DMS153 treated with DMSO at 0.1 percent for 48 hours (cell line): ENCODE data around the gene SASH1.
A peak's percentile ranks its signal among the peaks of the same experiment; 100 is the strongest.
"Not testable (repeated sequence)": the region's sequence is repeated elsewhere in the genome, so short reads cannot be mapped to it uniquely, and the experiment has no call there.

Source experiments
- DNase-seq: peaks from one replicate; lab custom pipeline; 2025; ENCODE audit not compliant: unreplicated experiment; lab: John Stamatoyannopoulos, UW

The SASH1 gene

DNA sequence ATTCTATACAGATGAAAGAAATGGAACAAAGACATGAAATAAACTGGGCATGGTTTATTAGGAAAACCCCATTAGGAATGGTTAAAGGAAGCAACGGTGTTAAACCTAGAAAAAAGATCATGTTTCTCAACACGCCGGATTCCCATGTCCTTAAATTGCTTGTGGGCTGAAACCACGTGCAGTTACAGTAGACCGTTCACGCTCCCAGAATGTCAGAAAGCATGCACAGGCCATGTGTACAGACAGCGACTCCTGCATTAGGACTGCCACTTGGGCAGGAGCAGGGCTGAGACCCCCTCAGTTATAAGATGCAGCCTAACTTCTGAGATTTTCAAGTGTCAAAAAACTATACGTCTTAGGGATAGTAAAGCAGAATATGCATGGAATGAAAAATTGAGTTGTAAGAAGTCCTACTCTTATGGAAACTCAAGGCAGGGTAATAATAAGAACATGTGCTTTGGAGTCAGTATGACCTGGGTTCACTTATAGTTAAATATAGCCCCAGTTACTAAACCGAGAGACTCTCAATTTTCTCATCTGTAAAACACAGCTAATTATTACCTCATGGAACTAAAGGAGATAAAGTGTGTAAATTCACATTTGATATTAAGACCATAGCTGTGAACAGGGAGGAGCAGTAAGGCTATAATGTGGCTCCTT is 230.2 kb downstream of the SASH1 start:
- no peak for DNase-seq

DNA sequence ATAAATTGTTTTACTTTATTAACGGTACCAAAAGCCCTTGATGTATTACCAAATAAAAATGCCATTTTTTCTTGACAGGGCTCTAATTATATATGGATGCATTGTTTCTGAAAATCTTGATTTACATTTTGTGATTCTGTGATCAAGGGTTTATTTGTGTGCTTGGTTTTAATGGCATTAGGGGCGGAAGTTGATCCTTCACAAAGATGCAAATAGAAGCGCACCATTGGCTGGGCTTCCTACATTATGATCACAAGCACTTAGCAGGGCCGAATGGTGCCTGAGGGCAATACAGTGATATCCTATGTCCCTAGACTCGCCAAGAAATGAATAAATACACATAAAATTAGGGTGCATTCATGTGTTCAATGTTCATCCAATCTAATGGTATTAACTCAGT is 231.3 kb downstream of the SASH1 start:
- no peak for DNase-seq

DNA sequence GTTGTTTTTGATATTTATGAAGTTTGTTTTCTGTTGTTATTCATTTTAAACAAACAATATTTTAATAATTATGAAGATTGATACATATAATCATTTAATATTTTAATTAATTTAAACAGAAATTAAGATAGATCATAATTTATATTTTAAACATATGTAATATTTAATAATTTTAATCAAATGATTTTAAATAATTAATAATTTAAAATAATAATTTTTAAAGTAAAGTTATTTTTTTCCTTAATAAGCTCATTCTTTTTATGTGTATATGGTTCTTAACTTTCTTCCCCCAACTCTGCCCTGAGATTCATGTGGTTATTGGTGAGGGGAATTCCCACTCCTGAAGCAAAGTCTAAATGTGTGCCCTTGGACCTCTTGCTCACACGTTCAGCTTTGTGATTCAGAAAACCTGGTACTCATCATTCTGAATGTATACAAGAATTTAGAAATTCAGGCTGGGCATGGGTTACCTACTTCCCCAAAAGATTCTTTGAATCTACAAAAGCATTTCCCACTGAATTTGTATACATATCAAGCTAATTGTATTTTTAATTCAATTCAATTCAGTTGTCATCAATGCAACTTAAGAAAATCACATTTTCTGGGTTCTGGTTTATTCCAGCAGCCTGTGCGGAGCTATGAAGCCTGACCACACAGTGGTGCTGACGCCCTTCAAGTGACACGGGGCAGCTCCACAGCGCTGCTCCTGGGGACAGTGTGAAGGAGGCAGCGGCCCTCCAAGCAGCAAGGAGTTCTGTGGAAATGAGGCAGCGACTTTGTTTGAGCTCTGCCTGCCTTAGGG is 235.2 kb downstream of the SASH1 start:
- peak; percentile 41 for DNase-seq

DNA sequence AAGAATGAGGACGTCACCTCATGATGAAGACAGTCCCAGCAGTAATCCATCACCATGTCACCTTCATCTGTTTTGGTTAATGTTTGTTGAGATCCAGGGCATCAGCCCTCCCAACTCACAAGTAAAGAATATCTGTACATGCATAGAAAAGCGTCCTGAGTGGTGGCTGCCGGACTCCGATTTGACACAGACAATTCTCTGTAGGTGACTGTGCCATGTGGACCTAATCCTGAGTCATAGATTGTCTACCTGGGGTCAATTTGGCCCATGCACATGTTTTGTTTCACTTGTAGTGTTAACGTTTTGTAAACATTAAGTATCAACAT is 235.8 kb downstream of the SASH1 start:
- DNase-seq = no peak

DNA sequence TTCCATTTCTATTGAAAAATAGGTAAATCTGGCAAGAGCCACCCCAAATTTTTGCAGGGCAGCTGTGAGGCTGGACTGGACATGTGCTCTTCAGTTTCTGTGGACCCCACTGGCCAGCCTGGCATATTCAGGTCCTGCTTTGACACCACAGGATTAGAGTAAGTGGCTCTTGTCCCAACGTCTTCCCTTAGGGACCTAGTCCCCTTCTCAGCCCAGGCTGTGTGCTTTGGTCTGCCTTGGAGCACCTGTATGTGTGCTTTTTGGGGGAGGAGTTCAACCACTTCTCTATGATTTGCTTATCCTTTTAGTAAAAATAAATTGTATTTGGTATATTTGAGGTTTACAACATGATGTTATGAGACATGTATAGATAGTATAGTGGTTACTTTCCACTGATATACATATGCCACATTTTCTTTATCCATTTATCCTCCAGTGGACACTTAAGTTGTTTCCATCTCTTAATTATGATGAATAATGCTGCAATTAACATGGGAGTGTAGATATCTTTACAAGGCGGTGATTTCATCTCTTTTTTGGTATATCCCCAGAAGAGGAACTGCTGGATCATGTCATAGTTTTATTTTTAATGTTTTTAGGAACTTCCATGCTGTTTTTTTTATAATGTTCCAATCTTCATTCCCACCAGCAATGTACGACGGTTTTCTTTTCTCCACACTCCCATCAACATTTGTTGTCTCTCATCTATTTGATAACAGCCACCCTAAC is 236.4 kb downstream of the SASH1 start:
- DNase-seq = no peak

DNA sequence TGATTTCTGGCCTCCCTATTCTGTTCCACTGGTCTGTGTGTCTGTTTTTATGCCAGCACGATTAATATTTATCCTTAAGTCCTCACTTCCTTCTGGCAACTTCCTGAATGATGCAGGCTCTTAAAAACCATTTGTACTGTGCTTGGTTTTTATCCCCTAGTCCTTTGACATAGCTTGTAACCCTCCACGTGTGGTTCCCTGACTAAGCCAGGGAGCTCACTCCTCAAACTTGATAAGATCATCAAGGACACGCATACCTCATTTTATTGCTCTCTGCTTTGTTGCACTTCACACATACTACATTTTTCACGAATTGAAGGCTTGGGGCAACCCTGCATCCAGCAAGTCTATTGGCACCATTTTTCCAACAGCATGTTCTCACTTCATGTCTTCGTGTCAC is 237.8 kb downstream of the SASH1 start:
- DNase-seq = no peak

DNA sequence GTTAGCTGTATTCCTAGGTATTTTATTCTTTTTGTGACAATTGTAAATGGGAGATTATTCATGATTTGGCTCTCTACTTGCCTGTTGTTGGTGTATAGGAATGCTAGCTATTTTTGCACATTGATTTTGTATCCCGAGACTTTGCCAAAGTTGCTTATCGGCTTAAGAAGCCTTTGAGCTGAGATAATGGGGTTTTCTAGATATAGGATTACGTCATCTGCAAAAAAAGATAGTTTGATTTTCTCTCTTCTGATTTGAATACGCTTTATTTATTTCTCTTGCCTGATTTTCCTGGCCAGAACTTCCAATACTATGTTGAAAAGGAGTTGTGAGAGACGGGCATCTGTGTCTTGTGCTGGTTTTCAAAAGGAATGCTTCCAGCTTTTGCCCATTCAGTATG is 241.0 kb downstream of the SASH1 start:
- DNase-seq = no peak

DNA sequence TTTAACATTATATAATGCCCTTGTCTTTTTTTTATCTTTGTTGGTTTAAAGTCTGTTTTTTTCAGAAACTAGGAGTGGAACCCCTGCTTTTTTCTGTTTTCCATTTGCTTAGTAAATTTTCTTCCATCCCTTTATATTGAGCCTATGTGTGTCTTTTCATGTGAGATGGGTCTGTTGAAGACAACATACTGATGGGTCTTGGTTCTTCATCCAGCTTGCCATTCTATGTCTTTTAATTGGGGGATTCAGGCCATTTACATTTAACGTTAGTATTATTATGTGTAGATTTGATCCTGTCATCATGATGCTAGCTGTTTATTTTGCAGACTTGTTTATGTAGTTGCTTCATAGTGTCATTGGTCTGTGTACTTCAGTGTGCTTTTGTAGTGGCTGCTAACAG is 243.0 kb downstream of the SASH1 start:
- DNase-seq = not testable (repeated sequence)

DNA sequence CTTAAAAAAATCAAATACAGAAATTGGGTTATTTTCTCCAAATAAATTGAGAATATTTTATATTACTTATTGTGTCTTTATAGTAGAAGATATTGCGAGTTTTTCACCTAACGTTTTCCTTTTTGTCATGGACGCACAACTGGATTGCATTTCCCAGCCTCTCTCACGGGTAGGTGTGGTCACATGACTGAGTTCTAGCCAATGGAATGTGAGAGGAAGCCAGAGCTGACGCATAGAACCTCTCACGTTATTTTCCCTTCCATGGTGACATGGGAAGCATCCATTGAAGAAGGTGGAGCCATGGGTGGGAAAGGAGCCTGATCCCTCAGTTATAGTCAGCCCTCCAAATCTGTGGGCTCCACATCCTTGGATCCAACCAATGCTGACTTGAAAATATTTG is 248.2 kb downstream of the SASH1 start:
- no peak for DNase-seq

DNA sequence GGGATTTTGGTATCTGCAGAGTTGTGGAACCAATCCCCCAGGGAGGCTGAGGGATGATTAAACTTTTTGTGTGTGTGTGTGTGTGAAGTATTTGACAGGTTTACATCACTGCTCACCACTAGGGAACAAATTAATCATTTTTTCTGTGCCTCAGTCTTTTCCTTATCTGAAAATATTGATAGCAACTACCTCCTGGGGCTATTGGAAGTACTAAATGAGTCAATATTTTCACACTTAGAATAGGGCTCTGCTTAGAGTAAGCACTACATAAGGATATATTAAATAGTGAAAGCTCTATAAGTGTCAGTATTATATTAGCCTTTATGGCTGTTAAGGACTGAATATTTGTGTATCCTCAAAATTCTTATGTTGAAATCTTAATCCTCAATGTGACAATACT is 249.0 kb downstream of the SASH1 start:
- no peak for DNase-seq

DNA sequence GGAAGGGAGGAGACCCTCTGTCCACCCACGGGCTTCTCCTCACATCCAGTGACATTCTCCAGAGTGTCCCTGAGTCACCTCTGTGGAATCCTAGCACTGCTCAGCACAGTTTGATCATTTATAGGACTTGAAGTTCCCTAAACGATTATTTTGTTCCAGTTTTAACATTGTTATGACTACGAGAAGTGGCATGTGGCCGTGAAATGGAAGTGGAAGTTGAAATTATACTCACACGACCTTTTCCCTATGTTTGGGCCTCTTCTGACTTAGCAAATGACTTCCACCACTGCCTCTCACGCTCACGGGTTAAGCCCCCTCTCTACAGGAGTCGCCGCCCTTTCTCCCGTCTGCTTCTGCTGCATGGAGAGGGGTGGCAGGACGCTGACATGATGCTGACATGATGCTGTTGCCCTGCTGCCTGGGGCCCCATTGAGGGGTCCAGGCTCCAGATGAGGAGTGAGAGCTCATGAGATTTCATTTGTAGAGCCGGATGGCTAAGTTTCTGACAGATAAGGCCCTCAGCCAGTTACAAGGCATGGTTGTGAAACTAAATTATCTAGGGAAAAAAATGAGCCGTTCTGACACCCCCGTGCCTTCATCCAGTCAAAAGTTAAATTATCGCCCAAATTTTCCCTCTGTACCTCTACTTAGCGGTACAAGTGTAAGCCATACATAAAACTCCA is 250.6 kb downstream of the SASH1 start:
- DNase-seq = no peak

DNA sequence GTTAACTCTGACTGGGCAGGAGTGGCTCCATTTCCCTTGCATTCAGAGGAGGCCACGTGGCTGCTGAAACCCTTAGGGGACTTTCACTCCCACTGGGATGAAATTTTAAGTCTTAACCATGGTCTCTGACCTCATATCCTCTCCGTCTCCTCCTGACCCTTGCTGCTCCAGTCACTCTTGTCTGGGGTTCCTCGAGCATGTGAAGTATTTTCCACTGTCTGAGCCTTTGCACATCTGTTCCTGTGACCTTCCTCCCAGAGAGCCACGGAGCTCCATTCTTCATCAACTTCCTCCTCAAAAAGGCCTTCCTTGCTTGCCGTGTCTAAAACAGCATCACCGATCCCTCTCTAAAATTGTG is 251.2 kb downstream of the SASH1 start:
- DNase-seq = no peak

DNA sequence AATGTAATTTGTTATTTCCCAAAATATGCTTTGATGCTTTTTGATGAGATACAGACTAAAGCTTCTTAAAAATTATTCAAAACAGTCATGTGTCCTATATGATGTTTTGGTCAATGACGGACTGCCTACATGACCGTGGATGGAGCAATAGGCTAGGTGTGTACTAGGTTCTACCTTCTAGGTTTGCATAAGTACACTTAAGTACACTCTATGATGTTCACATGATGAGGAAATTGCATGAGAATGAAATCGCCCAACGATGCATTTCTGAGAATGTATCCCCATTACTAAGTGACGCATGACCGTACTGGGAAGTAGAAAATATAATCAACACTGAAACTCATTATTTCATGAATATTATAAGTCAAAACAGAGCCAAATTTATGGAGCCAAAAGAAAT is 252.9 kb downstream of the SASH1 start:
- no peak for DNase-seq

DNA sequence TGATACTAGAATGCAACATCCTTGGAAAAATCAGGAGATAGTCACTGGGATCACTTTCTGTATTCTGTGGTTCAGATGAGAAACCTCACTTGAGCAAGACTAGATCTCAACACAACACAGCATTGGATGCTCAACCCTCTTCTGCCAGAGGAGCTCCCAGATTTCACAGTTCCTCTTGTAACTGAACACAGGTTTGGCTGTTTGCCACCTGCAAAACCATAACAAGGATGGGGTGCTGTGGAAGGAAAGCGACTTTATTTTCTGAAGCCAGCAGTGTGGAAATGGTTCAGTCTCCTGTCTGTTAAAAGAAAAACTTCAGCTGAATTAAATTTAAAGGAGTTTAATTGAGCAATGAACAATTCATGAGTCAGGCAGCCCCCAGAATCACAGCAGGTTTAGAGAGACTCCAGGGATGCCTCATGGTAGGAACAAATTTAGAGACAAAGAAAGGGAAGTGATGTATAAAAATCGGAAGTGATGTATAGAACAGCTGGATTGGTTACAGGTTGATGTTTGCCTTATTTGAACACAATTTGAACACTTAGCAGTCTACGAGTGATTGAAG is 254.3 kb downstream of the SASH1 start:
- DNase-seq = no peak

DNA sequence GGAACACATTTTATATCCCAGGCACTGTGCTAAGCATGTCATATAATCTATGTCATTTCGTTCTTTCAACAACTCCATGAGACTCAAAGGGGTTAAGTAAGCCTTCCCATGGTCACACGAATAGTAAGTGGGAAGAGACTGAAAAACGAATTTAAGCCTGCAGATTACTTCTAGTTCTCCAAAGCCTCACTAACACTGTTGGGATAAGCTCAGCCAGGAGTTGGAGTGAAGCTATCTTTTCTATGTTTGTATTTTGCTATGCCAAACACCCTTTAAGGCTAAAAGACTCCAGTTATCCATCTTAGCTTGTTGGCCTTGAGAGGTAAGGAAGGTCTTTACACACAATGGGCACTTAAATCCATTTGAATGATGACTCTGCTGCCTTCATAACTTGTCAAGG is 256.1 kb downstream of the SASH1 start:
- no peak for DNase-seq

DNA sequence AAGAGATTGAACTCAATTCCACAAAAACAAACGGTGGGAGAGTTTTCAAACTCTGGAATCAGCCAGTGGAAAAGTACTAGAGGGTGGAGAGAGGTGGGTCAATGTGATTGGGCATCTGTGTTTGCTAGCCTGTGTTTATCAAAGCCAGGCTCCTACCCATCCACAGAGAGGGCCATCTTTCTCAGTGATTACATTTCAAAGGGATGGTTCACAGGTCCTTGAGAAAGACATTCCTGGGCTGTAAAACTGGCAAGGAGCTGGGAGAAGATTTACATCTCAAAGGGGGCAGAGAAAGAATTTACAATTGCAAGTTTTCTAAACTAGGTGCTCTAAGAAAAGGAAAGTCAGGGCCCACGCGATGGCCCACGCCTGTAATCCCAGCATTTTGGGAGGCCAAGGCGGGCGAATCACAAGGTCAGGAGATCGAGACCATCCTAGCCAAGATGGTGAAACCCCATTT is 257.4 kb downstream of the SASH1 start:
- DNase-seq = no peak
